OCI-LY7 (cell line): ENCODE data around the gene MRPS34. TPM values are rescaled to one million over a fixed set of nuclear protein-coding genes. Genes with fewer than 3 reads are reported as not detected.
A peak's percentile ranks its signal among the peaks of the same experiment; 100 is the strongest.

Experiments used
- BruUV-seq: library from RNA; stranded (reverse); fragments of 400-500 nt; replicated peaks from 2 replicates; lab custom pipeline; 2021; lab: Mats Ljungman, UMichigan
- CTCF ChIA-PET: fragments of 300-600 bp; sonication (Branson Sonifier 250); formaldehyde crosslinking; loops from one replicate; lab custom pipeline; 2022; ENCODE audit warnings: antibody characterized with exemption; ENCODE audit not compliant: unreplicated experiment; lab: Charles Lee
- POLR2A ChIA-PET: fragments of 300-600 bp; sonication (Branson Sonifier 250); formaldehyde crosslinking; loops from one replicate; lab custom pipeline; 2022; ENCODE audit warnings: antibody characterized with exemption; lab: Charles Lee
- DNase-seq: peaks from one replicate; pipeline ENCODE4 v3.0.0-alpha.2; 2015; ENCODE audit warnings: low spot score
- H2AFZ ChIP-seq: fragments of 200-600 bp; sonication (generic), shearing (Covaris generic); 2 replicates; pipeline ENCODE4 v1.6.1; 2014; ENCODE audit warnings: mild to moderate bottlenecking, antibody characterized with exemption, low read length, moderate library complexity
- H3K27ac ChIP-seq: fragments of 200-600 bp; sonication (generic); 2 replicates; pipeline ENCODE4 v1.5.1; 2014; ENCODE audit warnings: mixed run types, low read depth, mild to moderate bottlenecking, moderate library complexity, low read length, inconsistent platforms; ENCODE audit not compliant: poor library complexity, severe bottlenecking
- H3K36me3 ChIP-seq: fragments of 200-600 bp; sonication (generic); 2 replicates; pipeline ENCODE4 v1.6.1; 2014; ENCODE audit warnings: mild to moderate bottlenecking, antibody characterized with exemption, low read length, moderate library complexity, mixed read lengths; ENCODE audit not compliant: insufficient read depth
- H3K4me1 ChIP-seq: fragments of 200-600 bp; sonication (generic); 2 replicates; pipeline ENCODE4 v1.5.1; 2014; ENCODE audit warnings: mild to moderate bottlenecking, low read length; ENCODE audit not compliant: insufficient read depth, poor library complexity, severe bottlenecking
- H3K4me2 ChIP-seq: fragments of 200-600 bp; sonication (generic); 2 replicates; pipeline ENCODE4 v1.6.1; 2014; ENCODE audit warnings: mild to moderate bottlenecking, low read length
- H3K4me3 ChIP-seq: fragments of 200-600 bp; sonication (generic); 2 replicates; pipeline ENCODE4 v1.5.1; 2014; ENCODE audit warnings: mild to moderate bottlenecking, low read depth, low read length; ENCODE audit not compliant: poor library complexity, severe bottlenecking
- H3K79me2 ChIP-seq: fragments of 200-600 bp; sonication (generic); 2 replicates; pipeline ENCODE4 v1.6.1; 2016; ENCODE audit warnings: low read depth, mild to moderate bottlenecking, low read length, moderate library complexity, mixed read lengths; ENCODE audit not compliant: insufficient read depth
- H3K9me2 ChIP-seq: fragments of 200-600 bp; sonication (generic); 2 replicates; pipeline ENCODE4 v1.6.1; 2016; ENCODE audit warnings: mild to moderate bottlenecking, low read length, mixed read lengths; ENCODE audit not compliant: insufficient read depth
- H3K9me3 ChIP-seq: fragments of 200-600 bp; sonication (generic); 2 replicates; pipeline ENCODE4 v1.6.1; 2014; ENCODE audit warnings: mild to moderate bottlenecking, mixed run types, low read length, mixed read lengths
- H4K20me1 ChIP-seq: fragments of 200-600 bp; sonication (generic); 2 replicates; pipeline ENCODE4 v1.6.1; 2014; ENCODE audit warnings: mild to moderate bottlenecking, antibody characterized with exemption, low read length, moderate library complexity, mixed read lengths; ENCODE audit not compliant: insufficient read depth
- CTCF ChIP-seq: fragments of 200-600 bp; sonication (generic); conservative IDR thresholded peaks from 2 replicates; pipeline ENCODE4 v1.5.1; 2014; ENCODE audit warnings: mild to moderate bottlenecking, antibody characterized with exemption, low read length, moderate library complexity, mixed read lengths
- EZH2phosphoT487 ChIP-seq: fragments of 200-600 bp; sonication (generic); IDR thresholded peaks from 2 replicates; pipeline ENCODE4 v1.6.1; 2018; ENCODE audit warnings: low read depth, borderline replicate concordance, mild to moderate bottlenecking, mixed run types, antibody characterized with exemption, low read length, moderate library complexity, mixed read lengths
- intact Hi-C: fragments of 100-400 bp; cut with micrococcal nuclease; formaldehyde crosslinking; loops from one replicate; pipeline ENCODE4 v1.10.0; 2022; ENCODE audit not compliant: unreplicated experiment
- total RNA-seq, 2 experiments: library from RNA; depleted of rRNA in 1 of 2; stranded (reverse); fragments of >200 nt in 1 of 2; shearing (Covaris generic) in 1 of 2; gene quantifications; 2 replicates each; pipeline ENCODE4 v1.2.3, GENCODE V29; 2014 to 2022

Gene MRPS34
- total RNA-seq, 2 experiments from 2014 or later = 170 to 196 TPM

DNA sequence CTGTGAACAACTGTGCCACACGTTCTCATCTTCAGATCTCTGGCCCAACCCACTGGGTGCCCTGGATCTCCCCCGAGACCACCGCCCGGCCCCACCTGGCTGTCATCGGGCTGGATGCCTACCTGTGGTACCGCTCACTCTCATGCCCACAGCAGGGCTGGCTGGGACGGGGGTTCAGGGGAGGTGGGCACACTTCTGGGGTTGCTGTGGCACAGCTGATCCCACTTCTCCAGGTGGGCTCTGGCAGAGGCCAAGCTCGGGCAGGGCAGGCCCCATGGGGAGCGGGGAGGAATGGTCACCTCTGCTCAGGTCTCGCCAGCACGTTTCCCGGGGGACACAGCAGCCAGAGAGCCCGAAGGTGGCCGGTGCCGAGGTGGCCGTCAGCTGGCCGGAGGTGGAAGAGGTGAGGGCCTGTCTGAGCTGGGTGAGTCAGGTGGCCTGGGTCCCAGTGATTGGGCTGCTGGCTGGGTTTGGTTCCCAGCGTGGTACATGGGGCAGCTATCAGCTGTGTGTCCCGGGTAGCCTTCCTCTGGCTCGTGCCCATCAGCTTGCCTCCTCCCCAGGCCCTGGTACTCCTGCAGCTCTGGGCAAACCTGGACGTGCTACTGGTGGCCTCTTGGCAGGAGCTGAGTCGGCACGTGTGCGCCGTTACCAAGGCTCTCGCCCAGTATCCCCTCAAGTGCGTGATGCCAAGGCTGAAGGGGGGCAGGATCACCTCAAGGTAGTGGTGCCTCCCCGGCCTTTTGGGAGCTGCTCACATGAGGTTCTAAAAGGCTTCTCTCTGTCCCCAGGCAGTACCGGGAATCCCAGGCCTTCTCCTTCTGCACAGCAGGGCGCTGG, 2.3 kb upstream of the MRPS34 start:
- Histone ChIP-seq H4K20me1 (no peaks in the 10 kb centered on the region), H3K27ac (no peak overlapping the region), H3K4me1 (peaks cover 19% of the 10 kb centered on the region), H3K9me3 (no peaks in the 10 kb centered on the region), H3K4me2 (peak overlapping the region; percentile 100; the same call in 1 of the 2 replicates), H3K4me3 (no peak overlapping the region), H2AFZ (no peak overlapping the region), H3K9me2 (no peaks in the 10 kb centered on the region), H3K79me2 (peaks cover 26% of the 10 kb centered on the region; the same call in 1 of the 2 replicates), H3K36me3 (peaks cover 63% of the 10 kb centered on the region)
- intact Hi-C loops = no loop called here
- POLR2A ChIA-PET = no interaction called here
- no TSS peak for BruUV-seq
- CTCF ChIA-PET = no interaction called here
- no peak for TF ChIP-seq CTCF
- no peak for TF ChIP-seq EZH2phosphoT487
- no peak for DNase-seq

- Histone ChIP-seq H3K4me1 (peaks cover 23% of the 10 kb centered on the region), H3K9me3 (no peaks in the 10 kb centered on the region), H2AFZ (no peak overlapping the region), H3K4me3 (peak overlapping the region; percentile 98), H3K4me2 (peak overlapping the region; percentile 100), H3K36me3 (peaks cover 67% of the 10 kb centered on the region), H4K20me1 (no peaks in the 10 kb centered on the region), H3K9me2 (no peaks in the 10 kb centered on the region), H3K79me2 (peaks cover 26% of the 10 kb centered on the region; the same call in 1 of the 2 replicates), H3K27ac (no peak overlapping the region)
- intact Hi-C loops = loop anchor here (5.0 kb wide), 1 partner anchor 162 kb away; the partner anchor contains the start of genes CRAMP1 and IFT140
- TF ChIP-seq CTCF (no peak), EZH2phosphoT487 (no peak)
- BruUV-seq = no TSS peak
- no peak for DNase-seq
- CTCF ChIA-PET = no interaction called here
- POLR2A ChIA-PET = no interaction called here
These were observed 1.5 kb upstream of the MRPS34 start for GRCh38 chr16:1774448-1774780.
